IMR-90 (cell line): ENCODE data around the gene KMT2A. TPM values are rescaled to one million over a fixed set of nuclear protein-coding genes. Genes with fewer than 3 reads are reported as not detected.

Experiments used
- ATAC-seq: fragments of 200-7000 bp; cut with Tn5 transposase; 2 replicates; pipeline ENCODE4 v1.9.1; 2020; ENCODE audit warnings: low read depth, mild to moderate bottlenecking, moderate library complexity
- BruUV-seq: library from RNA; stranded (reverse); fragments of 400-500 nt; replicated peaks from 2 replicates; lab custom pipeline; 2021; lab: Mats Ljungman, UMichigan
- CTCF ChIA-PET: fragments of 300-600 bp; formaldehyde crosslinking; extraction: SDS; loops from one replicate; lab custom pipeline; 2021; ENCODE audit warnings: antibody characterized with exemption; lab: Yijun Ruan, JAX
- POLR2A ChIA-PET: fragments of 300-600 bp; sonication (Branson Sonifier 250); formaldehyde crosslinking; loops from one replicate; lab custom pipeline; 2022; ENCODE audit warnings: antibody characterized with exemption; ENCODE audit not compliant: unreplicated experiment; lab: Charles Lee
- DNase-seq: peaks from one replicate; pipeline ENCODE4 v3.0.0; 2013
- H2AFZ ChIP-seq: replicated peaks from 2 replicates; pipeline ENCODE3; 2013; ENCODE audit warnings: low read length, mild to moderate bottlenecking; ENCODE audit not compliant: poor library complexity
- H2AK5ac ChIP-seq: 2 replicates; pipeline ENCODE4 v1.6.1; 2013; ENCODE audit warnings: low read depth, low read length, inconsistent platforms
- H2AK9ac ChIP-seq: replicated peaks from 2 replicates; pipeline ENCODE3; 2013; ENCODE audit warnings: mild to moderate bottlenecking, low read depth, low read length, moderate library complexity; ENCODE audit not compliant: poor library complexity
- H2BK120ac ChIP-seq: 2 replicates; pipeline ENCODE4 v1.6.1; 2013; ENCODE audit warnings: low read depth, low read length, inconsistent platforms
- H2BK15ac ChIP-seq: 3 replicates; pipeline ENCODE4 v1.6.1; 2013; ENCODE audit warnings: low read depth, low read length, inconsistent platforms
- H2BK20ac ChIP-seq: 2 replicates; pipeline ENCODE4 v1.6.1; 2013; ENCODE audit warnings: low read depth, mild to moderate bottlenecking, inconsistent platforms, low read length, moderate library complexity
- H2BK5ac ChIP-seq: 2 replicates; pipeline ENCODE4 v1.6.1; 2013; ENCODE audit warnings: mild to moderate bottlenecking, low read depth, low read length, inconsistent platforms; ENCODE audit not compliant: poor library complexity, severe bottlenecking
- H3K14ac ChIP-seq: replicated peaks from 2 replicates; pipeline ENCODE4 v1.6.1; 2013; ENCODE audit warnings: low read depth, low read length, inconsistent platforms
- H3K18ac ChIP-seq: 2 replicates; pipeline ENCODE4 v1.6.1; 2013; ENCODE audit warnings: low read depth, low read length, control low read depth
- H3K23ac ChIP-seq: 2 replicates; pipeline ENCODE4 v1.6.1; 2013; ENCODE audit warnings: low read depth, low read length, inconsistent platforms
- H3K27ac ChIP-seq: 2 replicates; pipeline ENCODE4 v1.5.1; 2013; ENCODE audit warnings: mild to moderate bottlenecking, control low read depth, low read length; ENCODE audit not compliant: insufficient read depth
- H3K27me3 ChIP-seq: 2 replicates; pipeline ENCODE4 v1.6.1; 2013; ENCODE audit warnings: low read length; ENCODE audit not compliant: control insufficient read depth, insufficient read depth
- H3K36me3 ChIP-seq: 2 replicates; pipeline ENCODE4 v1.6.1; 2013; ENCODE audit warnings: low read length, mixed read lengths; ENCODE audit not compliant: control insufficient read depth, insufficient read depth
- H3K4ac ChIP-seq: 2 replicates; pipeline ENCODE4 v1.6.1; 2013; ENCODE audit warnings: low read depth, low read length, inconsistent platforms
- H3K4me1 ChIP-seq: 2 replicates; pipeline ENCODE4 v1.6.1; 2013; ENCODE audit warnings: low read length, mixed read lengths; ENCODE audit not compliant: control insufficient read depth, insufficient read depth
- H3K4me2 ChIP-seq: 2 replicates; pipeline ENCODE4 v1.6.1; 2013; ENCODE audit warnings: low read depth, mild to moderate bottlenecking, control low read depth, low read length, moderate library complexity
- H3K4me3 ChIP-seq: 2 replicates; pipeline ENCODE4 v1.5.1; 2013; ENCODE audit warnings: low read depth, mild to moderate bottlenecking, control low read depth, low read length, moderate library complexity; ENCODE audit not compliant: insufficient read depth
- H3K56ac ChIP-seq: 2 replicates; pipeline ENCODE4 v1.6.1; 2013; ENCODE audit warnings: low read length, inconsistent platforms; ENCODE audit not compliant: insufficient read depth; ENCODE audit errors: extremely low read depth
- H3K79me1 ChIP-seq, 2 experiments: 2 replicates each; pipeline ENCODE4 v1.6.1; 2013; ENCODE audit warnings: low read length in 2 of 2, inconsistent platforms in 1 of 2, low read depth in 1 of 2
- H3K9ac ChIP-seq: 2 replicates; pipeline ENCODE4 v1.6.1; 2013; ENCODE audit warnings: low read depth, low read length, control low read depth
- H3K9me1 ChIP-seq: 2 replicates; pipeline ENCODE4 v1.6.1; 2013; ENCODE audit warnings: low read length, inconsistent platforms; ENCODE audit not compliant: insufficient read depth
- H3K9me3 ChIP-seq: 2 replicates; pipeline ENCODE4 v1.6.1; 2013; ENCODE audit warnings: low read length; ENCODE audit not compliant: control insufficient read depth, insufficient read depth
- H4K20me1 ChIP-seq: 2 replicates; pipeline ENCODE4 v1.6.1; 2013; ENCODE audit warnings: low read length, inconsistent platforms; ENCODE audit not compliant: insufficient read depth
- H4K5ac ChIP-seq: 2 replicates; pipeline ENCODE4 v1.6.1; 2013; ENCODE audit warnings: mild to moderate bottlenecking, low read depth, low read length, control low read depth
- H4K8ac ChIP-seq, 2 experiments: 2 replicates each; pipeline ENCODE4 v1.6.1; 2013; ENCODE audit warnings: low read depth in 2 of 2, low read length in 2 of 2, control low read depth in 1 of 2, inconsistent platforms in 1 of 2
- H4K91ac ChIP-seq: 2 replicates; pipeline ENCODE4 v1.6.1; 2013; ENCODE audit warnings: low read depth, low read length, inconsistent platforms; ENCODE audit not compliant: insufficient read depth
- MAZ ChIP-seq: IDR thresholded peaks from 2 replicates; pipeline ENCODE4 v1.6.1; 2012; ENCODE audit warnings: low read depth, mild to moderate bottlenecking, low read length, improper control_type of control experiment, moderate library complexity, borderline replicate concordance
- POLR2A ChIP-seq: IDR thresholded peaks from 2 replicates; pipeline ENCODE4 v1.6.1; 2012; ENCODE audit warnings: mild to moderate bottlenecking, low read depth, low read length
- RFX5 ChIP-seq: IDR thresholded peaks from 2 replicates; pipeline ENCODE4 v1.8.0; 2012; ENCODE audit warnings: low read depth, mild to moderate bottlenecking, low read length, moderate library complexity
- WGBS, 2 experiments: methylation state at CpG; one replicate each; pipeline versions ENCODE4 v1.1.5 to v1.1.7; 2013; ENCODE audit warnings: missing lambda C conversion rate in 2 of 2; ENCODE audit not compliant: insufficient read length in 1 of 2; ENCODE audit errors: extremely low coverage in 2 of 2; 5-methylcytosine and 5-hydroxymethylcytosine counted together
- dilution Hi-C: fragments of 300-500 bp; cut with HindIII; formaldehyde crosslinking; loops from one replicate; pipeline ENCODE4 v1.14.3; 2018; ENCODE audit warnings: low sequenced_read_pairs; ENCODE audit not compliant: unreplicated experiment
- in situ Hi-C: fragments of 300-500 bp; cut with MboI; formaldehyde crosslinking; loops from 3 replicates; pipeline ENCODE4 v1.14.3; 2019; ENCODE audit warnings: low sequenced_read_pairs, inconsistent platforms, mixed read lengths
- intact Hi-C: fragments of 100-400 bp; cut with micrococcal nuclease; formaldehyde crosslinking; loops from 2 replicates; pipeline ENCODE4 v1.10.0; 2022
- polyA plus RNA-seq, 3 experiments: library from polyadenylated mRNA; depleted of rRNA; stranded (reverse); fragments of >200 nt; gene quantifications; 2 replicates each; pipeline ENCODE4 v1.2.3, GENCODE V29; 2012; ENCODE audit warnings: low replicate concordance in 1 of 3
- total RNA-seq: library from RNA; depleted of rRNA; stranded (reverse); fragments of >200 nt; gene quantifications from 2 replicates; pipeline ENCODE4 v1.2.3, GENCODE V29; 2012

KMT2A gene
- total and polyA plus RNA-seq, 2 of the 4 experiments (the other 2 are of a cell fraction) = 18.2 to 21.1 TPM

GRCh38 chr11:118572061-118572980, 136.0 kb downstream of the KMT2A start, which contains the start of gene ARCN1:
ARCN1 (plus strand) TSS chr11:118572409; CDS start chr11:118572548, 139 bp downstream.
- Histone ChIP-seq H2AFZ (peak within 1 kb of the TSS; percentile 81), H3K18ac (peak within 1 kb of the TSS; percentile 98), H3K4ac (peak within 1 kb of the TSS; percentile 98), H4K5ac (peak within 1 kb of the TSS; percentile 99), H3K23ac (peak within 1 kb of the TSS; percentile 99), H2BK20ac (0 out of 2 replicates have a peak within 1 kb of the TSS, but pooled peaks have one; percentile 22), H3K56ac (peak within 1 kb of the TSS; percentile 98), H4K8ac (peak within 1 kb of the TSS; percentile 97 to 99), H3K14ac (peak within 1 kb of the TSS; percentile 100), H3K79me1 (peaks cover 0 to 18% of the 10 kb centered on the region in 2 experiments; a peak in 2 of 4 replicates), H4K20me1 (peaks cover 45% of the 10 kb centered on the region), H3K9ac (peak within 1 kb of the TSS; percentile 100), H4K91ac (peak within 1 kb of the TSS; percentile 99), H3K27ac (peak within 1 kb of the TSS; percentile 100), H2AK5ac (peak within 1 kb of the TSS; percentile 99), H3K9me1 (peaks cover 9% of the 10 kb centered on the region), H2AK9ac (peak within 1 kb of the TSS; percentile 100), H2BK5ac (peak within 1 kb of the TSS; percentile 99), H2BK15ac (peak within 1 kb of the TSS; percentile 81; the same call in 1 of the 3 replicates), H3K4me2 (peak within 1 kb of the TSS; percentile 98), H3K9me3 (no peaks in the 10 kb centered on the region), H3K4me1 (peaks cover 7% of the 10 kb centered on the region), H2BK120ac (peak within 1 kb of the TSS; percentile 78), H3K4me3 (peak within 1 kb of the TSS; percentile 99), H3K36me3 (peaks cover 2% of the 10 kb centered on the region), H3K27me3 (no peaks in the 10 kb centered on the region)
- intact Hi-C loops (no loop called here), dilution Hi-C loops (no loop called here), in situ Hi-C loops (no loop called here)
- no TSS peak for BruUV-seq
- 0% methylated on average over 1 of the region's 55 CpGs; no CpG with 5 or more reads in 1 of the 2 experiments for WGBS, 2 experiments
- ChIA-PET CTCF (interaction anchor here (1.1 kb wide), 1 partner anchor 37 kb away, joined by 3 read pairs; no protein-coding TSS in a partner anchor), POLR2A (interaction anchor here (0.5 to 1.2 kb wide), 2 partner anchors 21 to 40 kb away, joined by 3 read pairs; no protein-coding TSS in a partner anchor)
- TF ChIP-seq MAZ (peak; percentile 66; the same call in 1 of the 2 replicates), RFX5 (no peak), POLR2A (peak; percentile 89)
- ATAC-seq = peak; percentile 77
- peak; percentile 73 for DNase-seq
